Activated T-helper 17 cell treated with anti-CD3 and anti-CD28 coated beads, Interleukin-2, amount 50 U/mL, for 72 hours (primary cell): ENCODE results near the gene CARD11. TPM values are rescaled to one million over a fixed set of nuclear protein-coding genes. Genes with fewer than 3 reads are reported as not detected.

Experiments used
- ATAC-seq: fragments of 150-1000 bp; cut with Tn5 transposase; replicated peaks from 2 replicates; pipeline ENCODE4 v1.10.0; 2021; ENCODE audit warnings: mild to moderate bottlenecking, moderate library complexity
- H3K27ac Mint-ChIP-seq: one replicate; pipeline ENCODE4 v1.8.0; 2022; ENCODE audit warnings: mixed read lengths
- H3K27me3 Mint-ChIP-seq: one replicate; pipeline ENCODE4 v1.8.0; 2022; ENCODE audit warnings: mixed read lengths
- H3K36me3 Mint-ChIP-seq: one replicate; pipeline ENCODE4 v1.8.0; 2022; ENCODE audit warnings: low read depth, mild to moderate bottlenecking, mixed read lengths
- H3K4me1 Mint-ChIP-seq: one replicate; pipeline ENCODE4 v1.8.0; 2022; ENCODE audit warnings: mixed read lengths
- H3K4me3 Mint-ChIP-seq: one replicate; pipeline ENCODE4 v1.8.0; 2022; ENCODE audit warnings: mild to moderate bottlenecking, mixed read lengths
- H3K9me3 Mint-ChIP-seq: one replicate; pipeline ENCODE4 v1.8.0; 2022; ENCODE audit warnings: mixed read lengths
- total RNA-seq, 2 donors: library from RNA; stranded (reverse); gene quantifications; one replicate each; pipeline ENCODE4 v1.2.3, GENCODE V29; 2022

Gene CARD11
- 100 to 1,000 TPM in 1 of 2 donors, 10 to 100 TPM in 1; 98.7 to 112 TPM for total RNA-seq

- peak within 1 kb of the TSS; percentile 96 for H3K27ac Mint-ChIP-seq
- ATAC-seq: peak; percentile 52
- peak within 1 kb of the TSS; percentile 93 for H3K4me3 Mint-ChIP-seq
- no peaks in the 10 kb centered on the region for H3K27me3 Mint-ChIP-seq
- peaks cover 30% of the 10 kb centered on the region for H3K4me1 Mint-ChIP-seq
- no peaks in the 10 kb centered on the region for H3K9me3 Mint-ChIP-seq
- peaks cover 45% of the 10 kb centered on the region for H3K36me3 Mint-ChIP-seq
Observed at GRCh38 chr7:3043544-3044371, at the start of gene CARD11. Gene CARD11, minus strand, starts transcription at chr7:3043867. Its CDS starts 85,361 bp downstream, at chr7:2958506.

- Mint-ChIP-seq H3K27ac (peak overlapping the region; percentile 91), H3K4me1 (peaks cover 24% of the 10 kb centered on the region), H3K27me3 (no peaks in the 10 kb centered on the region), H3K36me3 (no peaks in the 10 kb centered on the region), H3K4me3 (peak overlapping the region; percentile 94), H3K9me3 (peaks cover 4% of the 10 kb centered on the region)
- peak; percentile 86 for ATAC-seq
Observed at GRCh38 chr7:3092468-3092867, 48.8 kb upstream of the CARD11 start.

DNA sequence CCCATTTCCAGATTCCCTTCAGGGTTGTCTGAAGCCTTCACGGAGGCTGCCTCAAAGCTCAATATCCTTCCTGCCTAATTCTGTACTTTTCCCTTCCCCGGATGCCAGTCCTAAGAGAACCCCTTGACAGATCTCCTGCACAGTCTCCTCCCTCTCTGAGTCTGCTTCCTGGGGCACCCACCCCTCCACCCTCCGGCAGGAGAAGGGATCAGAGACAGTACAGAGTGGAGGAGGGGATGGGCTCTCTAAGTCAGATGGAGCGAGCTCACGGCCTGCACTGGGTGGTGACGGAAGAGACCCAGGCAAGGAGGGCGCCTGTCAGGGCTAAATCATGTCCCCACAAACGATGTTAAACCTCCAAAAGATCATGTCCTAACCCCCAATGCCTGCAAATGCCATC lies 48.0 kb upstream of the CARD11 start:
- Mint-ChIP-seq H3K4me1 (peaks cover 24% of the 10 kb centered on the region), H3K9me3 (peaks cover 4% of the 10 kb centered on the region), H3K36me3 (no peaks in the 10 kb centered on the region), H3K27me3 (no peaks in the 10 kb centered on the region), H3K27ac (peak overlapping the region; percentile 91), H3K4me3 (peak overlapping the region; percentile 94)
- no peak for ATAC-seq

- H3K4me1 Mint-ChIP-seq: peaks cover 13% of the 10 kb centered on the region
- no peaks in the 10 kb centered on the region for H3K9me3 Mint-ChIP-seq
- no peaks in the 10 kb centered on the region for H3K36me3 Mint-ChIP-seq
- no peak overlapping the region for H3K27ac Mint-ChIP-seq
- H3K4me3 Mint-ChIP-seq: no peak overlapping the region
- no peak for ATAC-seq
- H3K27me3 Mint-ChIP-seq: no peaks in the 10 kb centered on the region
Observed at GRCh38 chr7:3089493-3089892, 45.8 kb upstream of the CARD11 start.

- Mint-ChIP-seq H3K9me3 (no peaks in the 10 kb centered on the region), H3K27ac (no peak overlapping the region), H3K27me3 (no peaks in the 10 kb centered on the region), H3K4me3 (no peak overlapping the region), H3K36me3 (no peaks in the 10 kb centered on the region), H3K4me1 (peaks cover 10% of the 10 kb centered on the region)
- no peak for ATAC-seq
Observed at GRCh38 chr7:3087243-3087755, 43.6 kb upstream of the CARD11 start.

DNA sequence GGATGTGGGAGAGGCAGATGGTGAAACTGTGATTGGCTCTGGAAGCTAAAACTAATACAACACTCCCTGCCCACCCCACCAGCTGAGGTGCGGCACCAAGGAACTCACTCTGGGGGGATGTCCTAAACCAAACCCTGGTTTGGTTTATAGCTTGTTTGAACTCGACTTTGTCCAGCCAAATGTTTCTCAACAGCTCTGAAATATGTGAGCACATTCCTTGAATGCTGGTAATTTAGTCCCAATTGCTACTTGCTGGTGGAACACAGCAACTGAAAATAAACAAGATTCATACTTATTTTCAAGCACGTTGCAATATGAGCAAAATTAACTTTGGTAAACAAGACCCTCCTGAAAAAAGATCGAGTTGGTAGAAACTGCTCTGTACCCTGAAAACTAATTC lies 39.7 kb upstream of the CARD11 start:
- H3K4me1 Mint-ChIP-seq: no peaks in the 10 kb centered on the region
- H3K4me3 Mint-ChIP-seq: no peak overlapping the region
- no peak overlapping the region for H3K27ac Mint-ChIP-seq
- H3K27me3 Mint-ChIP-seq: no peaks in the 10 kb centered on the region
- no peaks in the 10 kb centered on the region for H3K36me3 Mint-ChIP-seq
- no peak for ATAC-seq
- no peaks in the 10 kb centered on the region for H3K9me3 Mint-ChIP-seq

DNA sequence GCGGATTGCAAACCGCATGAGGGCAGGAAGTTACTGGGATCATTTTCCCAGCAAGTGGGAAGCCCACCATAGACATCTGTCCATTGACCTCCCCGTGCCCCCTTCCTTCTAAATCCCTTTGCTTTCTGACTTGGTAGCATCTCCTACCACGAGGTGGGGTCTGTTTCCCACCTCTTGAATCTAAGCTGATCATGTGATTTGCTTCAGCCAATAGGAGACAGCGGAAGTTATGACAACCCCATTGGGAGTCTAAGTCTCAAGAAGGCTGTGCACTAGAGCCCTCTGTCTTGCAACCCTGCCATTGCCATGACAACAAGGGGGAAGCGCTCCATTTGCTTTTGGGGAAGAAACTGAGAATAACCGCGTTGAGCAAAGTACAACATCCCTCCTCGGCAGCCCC lies 39.2 kb upstream of the CARD11 start:
- Mint-ChIP-seq H3K4me1 (no peaks in the 10 kb centered on the region), H3K4me3 (no peak overlapping the region), H3K9me3 (no peaks in the 10 kb centered on the region), H3K27ac (no peak overlapping the region), H3K27me3 (no peaks in the 10 kb centered on the region), H3K36me3 (no peaks in the 10 kb centered on the region)
- ATAC-seq: no peak

- no peaks in the 10 kb centered on the region for H3K27me3 Mint-ChIP-seq
- no peak overlapping the region for H3K27ac Mint-ChIP-seq
- H3K4me1 Mint-ChIP-seq: no peaks in the 10 kb centered on the region
- no peak for ATAC-seq
- H3K4me3 Mint-ChIP-seq: no peak overlapping the region
- H3K36me3 Mint-ChIP-seq: no peaks in the 10 kb centered on the region
- H3K9me3 Mint-ChIP-seq: no peaks in the 10 kb centered on the region
Observed at GRCh38 chr7:3082386-3082785, 38.7 kb upstream of the CARD11 start.

- H3K9me3 Mint-ChIP-seq: peaks cover 4% of the 10 kb centered on the region
Observed at GRCh38 chr7:3080106-3080505, 36.4 kb upstream of the CARD11 start.

DNA sequence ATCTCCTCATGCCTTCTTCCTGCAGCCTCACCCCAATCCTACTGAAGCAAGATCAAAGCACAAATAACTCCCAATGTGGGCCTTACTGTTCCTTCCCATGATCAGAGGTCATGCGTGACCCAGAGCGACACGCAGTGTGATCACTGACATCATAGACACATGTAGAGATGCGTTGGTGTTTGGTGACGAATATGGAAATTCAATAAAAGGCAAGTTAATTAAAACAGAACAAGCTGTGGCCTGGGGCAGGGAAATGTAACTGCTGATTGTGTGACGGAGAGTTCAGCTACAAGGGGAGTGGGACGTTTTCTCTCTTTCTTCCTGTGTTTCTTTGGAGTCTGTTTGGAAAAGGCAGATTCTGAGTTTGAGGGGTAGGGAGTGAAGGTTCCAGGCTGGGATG lies 34.8 kb upstream of the CARD11 start:
- no peak overlapping the region for H3K4me3 Mint-ChIP-seq
- peaks cover 3% of the 10 kb centered on the region for H3K4me1 Mint-ChIP-seq
- H3K27me3 Mint-ChIP-seq: no peaks in the 10 kb centered on the region
- no peak for ATAC-seq
- no peak overlapping the region for H3K27ac Mint-ChIP-seq
- peaks cover 4% of the 10 kb centered on the region for H3K9me3 Mint-ChIP-seq
- H3K36me3 Mint-ChIP-seq: no peaks in the 10 kb centered on the region

More at GRCh38 chr7:3080106-3080505, 36.4 kb upstream of the CARD11 start:
- Mint-ChIP-seq H3K27ac (no peak overlapping the region), H3K36me3 (no peaks in the 10 kb centered on the region), H3K4me3 (no peak overlapping the region), H3K4me1 (no peaks in the 10 kb centered on the region), H3K27me3 (no peaks in the 10 kb centered on the region)
- ATAC-seq: no peak

DNA sequence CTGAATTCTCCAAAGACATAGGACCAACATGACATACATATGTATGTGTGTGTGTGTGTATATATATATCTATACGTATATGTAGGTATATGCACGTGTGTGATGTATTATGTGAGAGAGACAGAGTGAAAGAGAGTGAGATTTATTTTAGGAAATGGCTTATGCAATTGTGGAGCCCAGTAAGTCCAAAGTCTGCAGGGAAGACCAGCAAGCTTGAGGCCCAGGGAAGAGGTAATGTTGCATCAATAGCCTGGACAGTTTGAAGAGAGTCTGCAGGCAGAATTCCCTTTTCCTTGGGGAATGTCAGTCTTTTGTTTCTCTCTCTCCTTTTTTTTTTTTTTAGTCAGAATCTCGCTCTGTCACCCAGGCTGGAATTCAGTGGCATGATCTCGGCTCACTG lies 33.0 kb upstream of the CARD11 start:
- Mint-ChIP-seq H3K4me3 (no peak overlapping the region), H3K36me3 (no peaks in the 10 kb centered on the region), H3K27ac (no peak overlapping the region), H3K9me3 (peaks cover 4% of the 10 kb centered on the region), H3K4me1 (peaks cover 3% of the 10 kb centered on the region), H3K27me3 (no peaks in the 10 kb centered on the region)
- no peak for ATAC-seq

- Mint-ChIP-seq H3K9me3 (peaks cover 8% of the 10 kb centered on the region), H3K4me3 (no peak overlapping the region), H3K27ac (no peak overlapping the region), H3K4me1 (peaks cover 8% of the 10 kb centered on the region), H3K36me3 (no peaks in the 10 kb centered on the region), H3K27me3 (no peaks in the 10 kb centered on the region)
- ATAC-seq: no peak
Observed at GRCh38 chr7:3076163-3076562, 32.5 kb upstream of the CARD11 start.

GRCh38 chr7:3075441-3075840 lies 31.8 kb upstream of the CARD11 start:
- no peak for ATAC-seq
- Mint-ChIP-seq H3K4me1 (peaks cover 8% of the 10 kb centered on the region), H3K27me3 (no peaks in the 10 kb centered on the region), H3K36me3 (no peaks in the 10 kb centered on the region), H3K27ac (no peak overlapping the region), H3K9me3 (peaks cover 15% of the 10 kb centered on the region), H3K4me3 (no peak overlapping the region)

DNA sequence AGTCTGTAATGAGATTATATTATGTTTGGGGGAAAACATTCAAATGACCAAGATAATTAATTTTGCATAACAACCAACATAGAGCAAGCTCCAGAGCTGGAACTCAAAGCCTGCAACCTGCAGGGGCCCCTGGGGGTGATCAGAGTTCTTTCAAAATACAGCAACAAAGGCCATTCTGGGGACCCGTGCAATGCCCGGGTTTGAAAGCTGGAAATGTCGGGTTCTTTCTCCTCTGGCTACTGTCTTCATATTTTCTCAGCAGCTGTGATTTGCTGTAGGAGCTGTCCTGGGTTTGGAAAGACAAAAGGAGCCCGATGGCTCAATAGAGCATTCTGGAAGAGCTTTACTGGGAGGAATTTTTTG lies 30.8 kb upstream of the CARD11 start:
- Mint-ChIP-seq H3K27me3 (no peaks in the 10 kb centered on the region), H3K4me3 (no peak overlapping the region), H3K9me3 (peaks cover 21% of the 10 kb centered on the region), H3K4me1 (peaks cover 17% of the 10 kb centered on the region), H3K27ac (no peak overlapping the region), H3K36me3 (no peaks in the 10 kb centered on the region)
- no peak for ATAC-seq

- no peak for ATAC-seq
- H3K9me3 Mint-ChIP-seq: peaks cover 21% of the 10 kb centered on the region
- H3K36me3 Mint-ChIP-seq: no peaks in the 10 kb centered on the region
- H3K27ac Mint-ChIP-seq: no peak overlapping the region
- H3K27me3 Mint-ChIP-seq: no peaks in the 10 kb centered on the region
- H3K4me3 Mint-ChIP-seq: no peak overlapping the region
- peaks cover 22% of the 10 kb centered on the region for H3K4me1 Mint-ChIP-seq
Observed at GRCh38 chr7:3073763-3074458, 30.2 kb upstream of the CARD11 start.
